Left ventricle myocardium inferior (tissue), 1 donor: ENCODE data around the gene KDM6B. TPM values are rescaled to one million over a fixed set of nuclear protein-coding genes. Genes with fewer than 3 reads are reported as not detected.
"Not testable (repeated sequence)": the region's sequence is repeated elsewhere in the genome, so short reads cannot be mapped to it uniquely, and the experiment has no call there.

ENCODE experiments used
- DNase-seq: peaks from one replicate; pipeline ENCODE4 v3.0.0-alpha.2; 2020
- H3K27ac ChIP-seq: fragments of 200-600 bp; replicated peaks from 2 replicates; pipeline ENCODE4 v1.8.0; 2021
- H3K27me3 ChIP-seq: fragments of 200-600 bp; 2 replicates; pipeline ENCODE4 v1.8.0; 2021; ENCODE audit warnings: low read depth
- H3K36me3 ChIP-seq: fragments of 200-600 bp; 2 replicates; pipeline ENCODE4 v1.8.0; 2021
- H3K4me1 ChIP-seq: fragments of 200-600 bp; 2 replicates; pipeline ENCODE4 v1.8.0; 2021
- H3K4me3 ChIP-seq: fragments of 200-600 bp; 2 replicates; pipeline ENCODE4 v1.8.0; 2021; ENCODE audit warnings: mild to moderate bottlenecking, moderate library complexity
- H3K9me3 ChIP-seq: fragments of 200-600 bp; replicated peaks from 2 replicates; pipeline ENCODE4 v1.8.0; 2021
- CTCF ChIP-seq: fragments of 200-600 bp; IDR thresholded peaks from 2 replicates; pipeline ENCODE4 v1.8.0; 2021; ENCODE audit warnings: antibody characterized with exemption, mild to moderate bottlenecking, borderline replicate concordance
- intact Hi-C: fragments of 100-400 bp; cut with micrococcal nuclease; formaldehyde crosslinking; loops from one replicate; pipeline ENCODE4 v1.11.0; 2022
- total RNA-seq: library from RNA; stranded (reverse); fragmentation: NEBNext Ultra II Directional; extraction: Animal tissue kit (Norgen Biotek cat#: 25700); gene quantifications from one replicate; pipeline ENCODE4 v1.2.1, GENCODE V29; 2021
- donor health status: DM: no; HTN: yes; CAD: no; lungs with severe emphysema.

The KDM6B gene
- total RNA-seq, 1 donor from 2014 or later, result 23.3 TPM

GRCh38 chr17:7809086-7809790, 24.8 kb upstream of the KDM6B start:
- H3K27me3 ChIP-seq, result peaks cover 36% of the 10 kb centered on the region
- H3K4me3 ChIP-seq, result no peak overlapping the region
- TF ChIP-seq CTCF, result no peak
- H3K27ac ChIP-seq, result no peak overlapping the region
- no peaks in the 10 kb centered on the region for H3K36me3 ChIP-seq
- H3K9me3 ChIP-seq, result no peaks in the 10 kb centered on the region
- peaks cover under 1% of the 10 kb centered on the region for H3K4me1 ChIP-seq
- intact Hi-C loops, result no loop called here
- no peak for DNase-seq

- H3K4me3 ChIP-seq, DNase-seq, H3K36me3 ChIP-seq, H3K9me3 ChIP-seq, H3K4me1 ChIP-seq, intact Hi-C loops, H3K27ac ChIP-seq: not testable (repeated sequence)
- peaks cover 31% of the 10 kb centered on the region for H3K27me3 ChIP-seq
Observed at GRCh38 chr17:7809791-7810343, 24.1 kb upstream of the KDM6B start.

- Histone ChIP-seq H3K27ac (no peak overlapping the region), H3K9me3 (no peaks in the 10 kb centered on the region), H3K27me3 (peaks cover 28% of the 10 kb centered on the region), H3K4me1 (no peaks in the 10 kb centered on the region), H3K4me3 (no peak overlapping the region), H3K36me3 (no peaks in the 10 kb centered on the region)
- no peak for DNase-seq
- intact Hi-C loops, result no loop called here
- TF ChIP-seq CTCF, result no peak
Observed at GRCh38 chr17:7811251-7811650, 22.8 kb upstream of the KDM6B start.

GRCh38 chr17:7814969-7815368, 19.0 kb upstream of the KDM6B start:
- intact Hi-C loops, result no loop called here
- Histone ChIP-seq H3K27me3 (peaks cover 15% of the 10 kb centered on the region), H3K27ac (no peak overlapping the region), H3K9me3 (no peaks in the 10 kb centered on the region), H3K36me3 (no peaks in the 10 kb centered on the region), H3K4me1 (no peaks in the 10 kb centered on the region), H3K4me3 (no peak overlapping the region)
- DNase-seq, result no peak
- no peak for TF ChIP-seq CTCF

GRCh38 chr17:7816926-7817642, 16.9 kb upstream of the KDM6B start:
- H3K4me1 ChIP-seq, result no peaks in the 10 kb centered on the region
- peaks cover 10% of the 10 kb centered on the region for H3K27me3 ChIP-seq
- H3K36me3 ChIP-seq, result no peaks in the 10 kb centered on the region
- H3K9me3 ChIP-seq, result no peaks in the 10 kb centered on the region
- H3K27ac ChIP-seq, result no peak overlapping the region
- H3K4me3 ChIP-seq, result no peak overlapping the region
- DNase-seq, result no peak
- intact Hi-C loops, result no loop called here
- TF ChIP-seq CTCF, result no peak

- intact Hi-C loops, result no loop called here
- H3K9me3 ChIP-seq, result no peaks in the 10 kb centered on the region
- peaks cover 10% of the 10 kb centered on the region for H3K27me3 ChIP-seq
- no peak for TF ChIP-seq CTCF
- H3K36me3 ChIP-seq, result no peaks in the 10 kb centered on the region
- no peak for DNase-seq
- no peak overlapping the region for H3K27ac ChIP-seq
- H3K4me1 ChIP-seq, result no peaks in the 10 kb centered on the region
- H3K4me3 ChIP-seq, result no peak overlapping the region
Observed at GRCh38 chr17:7817643-7817964, 16.4 kb upstream of the KDM6B start.
